GM23338 (cell line): Measurements from ENCODE around the gene SLC38A8. TPM values are rescaled to one million over a fixed set of nuclear protein-coding genes. Genes with fewer than 3 reads are reported as not detected.

Source experiments
- ATAC-seq: fragments of 200-7000 bp; cut with Tn5 transposase; 3 replicates; pipeline ENCODE4 v1.9.1; 2020
- DNase-seq: peaks from one replicate; pipeline ENCODE4 v3.0.0-alpha.2; 2015; ENCODE audit warnings: low spot score
- H2AFZ ChIP-seq: fragments of 200-600 bp; sonication (generic); 2 replicates; pipeline ENCODE4 v1.8.0; 2016; ENCODE audit warnings: antibody characterized with exemption, mild to moderate bottlenecking, moderate library complexity
- H3F3A ChIP-seq: fragments of 200-600 bp; sonication (generic); replicated peaks from 2 replicates; pipeline ENCODE4 v1.8.0; 2017; ENCODE audit warnings: antibody characterized with exemption, mixed run types, low read depth
- H3K27ac ChIP-seq: fragments of 200-600 bp; sonication (generic); 2 replicates; pipeline ENCODE4 v1.6.1; 2016; ENCODE audit warnings: low read depth
- H3K27me3 ChIP-seq: fragments of 200-600 bp; sonication (generic); 2 replicates; pipeline ENCODE4 v1.8.0; 2016; ENCODE audit warnings: mild to moderate bottlenecking, mixed run types, moderate library complexity; ENCODE audit not compliant: insufficient read depth
- H3K36me3 ChIP-seq: fragments of 200-600 bp; sonication (generic); 2 replicates; pipeline ENCODE4 v1.8.0; 2016; ENCODE audit warnings: mild to moderate bottlenecking; ENCODE audit not compliant: insufficient read depth
- H3K4me1 ChIP-seq: fragments of 200-600 bp; sonication (generic); 2 replicates; pipeline ENCODE4 v1.8.0; 2016; ENCODE audit warnings: mild to moderate bottlenecking, moderate library complexity; ENCODE audit not compliant: insufficient read depth
- H3K4me2 ChIP-seq: fragments of 200-600 bp; sonication (generic); 2 replicates; pipeline ENCODE4 v1.7.1; 2017; ENCODE audit warnings: mixed run types
- H3K4me3 ChIP-seq: fragments of 200-600 bp; sonication (generic); 2 replicates; pipeline ENCODE4 v1.6.1; 2016; ENCODE audit warnings: mixed run types
- H3K79me2 ChIP-seq: fragments of 200-600 bp; sonication (generic); replicated peaks from 2 replicates; pipeline ENCODE4 v1.8.0; 2017; ENCODE audit warnings: mild to moderate bottlenecking; ENCODE audit not compliant: insufficient read depth
- H3K9me2 ChIP-seq: fragments of 200-600 bp; sonication (generic); 2 replicates; pipeline ENCODE4 v1.8.0; 2017; ENCODE audit not compliant: insufficient read depth
- H4K20me1 ChIP-seq: fragments of 200-600 bp; sonication (generic); replicated peaks from 2 replicates; pipeline ENCODE4 v1.8.0; 2017; ENCODE audit warnings: mild to moderate bottlenecking; ENCODE audit not compliant: insufficient read depth
- H3K27ac Mint-ChIP-seq: 2 replicates; pipeline ENCODE4 v1.8.0; 2020; ENCODE audit warnings: inconsistent platforms, mild to moderate bottlenecking, moderate library complexity, mixed read lengths
- H3K27me3 Mint-ChIP-seq: 3 replicates; pipeline ENCODE4 v1.8.0; 2022; ENCODE audit warnings: low read depth, mild to moderate bottlenecking, moderate library complexity, mixed read lengths, inconsistent platforms; ENCODE audit not compliant: insufficient read depth, poor library complexity
- H3K36me3 Mint-ChIP-seq: 3 replicates; pipeline ENCODE4 v1.8.0; 2021; ENCODE audit warnings: low read depth, mild to moderate bottlenecking, inconsistent platforms, moderate library complexity, mixed read lengths
- H3K4me1 Mint-ChIP-seq: 3 replicates; pipeline ENCODE4 v1.8.0; 2020; ENCODE audit warnings: mild to moderate bottlenecking, inconsistent platforms, mixed read lengths
- H3K4me3 Mint-ChIP-seq: 3 replicates; pipeline ENCODE4 v1.8.0; 2021; ENCODE audit warnings: moderate library complexity, mild to moderate bottlenecking, inconsistent platforms, mixed read lengths
- H3K9me3 Mint-ChIP-seq: 3 replicates; pipeline ENCODE4 v1.8.0; 2020; ENCODE audit warnings: moderate library complexity, mild to moderate bottlenecking, inconsistent platforms, mixed read lengths
- CREB1 ChIP-seq: fragments of 250-450 bp; sonication (Bioruptor Pico); IDR thresholded peaks from 2 replicates; pipeline ENCODE4 v1.5.0; 2020; ENCODE audit warnings: low read depth, mild to moderate bottlenecking, moderate library complexity
- EZH2phosphoT487 ChIP-seq: fragments of 200-600 bp; sonication (generic); IDR thresholded peaks from one replicate; pipeline ENCODE4 v1.8.1; 2018; ENCODE audit warnings: antibody characterized with exemption; ENCODE audit not compliant: unreplicated experiment
- JUNB ChIP-seq: IDR thresholded peaks from one replicate; pipeline ENCODE4 v1.6.1; 2016; ENCODE audit warnings: antibody characterized with exemption; ENCODE audit not compliant: unreplicated experiment
- NANOG ChIP-seq: IDR thresholded peaks from 2 replicates; pipeline ENCODE4 v1.6.1; 2016; ENCODE audit warnings: antibody characterized with exemption, borderline replicate concordance
- POLR2AphosphoS5 ChIP-seq: IDR thresholded peaks from 2 replicates; pipeline ENCODE4 v1.6.1; 2016; ENCODE audit warnings: antibody characterized with exemption, low read depth
- STAT1 ChIP-seq: IDR thresholded peaks from one replicate; pipeline ENCODE4 v1.6.1; 2016; ENCODE audit warnings: antibody characterized with exemption; ENCODE audit not compliant: unreplicated experiment
- ZNF114 ChIP-seq: fragments of 250-450 bp; sonication (Bioruptor Pico); IDR thresholded peaks from 2 replicates; pipeline ENCODE4 v1.5.0; 2020; ENCODE audit warnings: mild to moderate bottlenecking, moderate library complexity
- ZNF331 ChIP-seq: fragments of 250-450 bp; sonication (Bioruptor Pico); IDR thresholded peaks from 2 replicates; pipeline ENCODE4 v1.5.0; 2020; ENCODE audit warnings: low read depth, mild to moderate bottlenecking, moderate library complexity
- polyA plus RNA-seq: library from polyadenylated mRNA; unstranded; fragments of >200 nt; fragmentation: Nextera tagmentation; extraction: Ambion mirVana; gene quantifications from 2 replicates; pipeline ENCODE4 v1.2.1, GENCODE V29; 2016
- total RNA-seq: library from RNA; depleted of rRNA; stranded (reverse); fragments of >200 nt; shearing (Covaris generic); gene quantifications from 2 replicates; pipeline ENCODE4 v1.2.3, GENCODE V29; 2014
- TF ChIP-seq, protein P1 (sequence below): fragments of 250-450 bp; sonication (Bioruptor Pico); IDR thresholded peaks from 2 replicates; pipeline ENCODE4 v1.5.0; 2020; ENCODE audit warnings: mild to moderate bottlenecking, moderate library complexity
- TF ChIP-seq, protein P2 (sequence below): IDR thresholded peaks from 2 replicates; pipeline ENCODE4 v1.6.1; 2016; ENCODE audit warnings: antibody characterized with exemption

Gene SLC38A8
- total and polyA plus RNA-seq, 2 experiments from 2014 or later, result not detected

DNA sequence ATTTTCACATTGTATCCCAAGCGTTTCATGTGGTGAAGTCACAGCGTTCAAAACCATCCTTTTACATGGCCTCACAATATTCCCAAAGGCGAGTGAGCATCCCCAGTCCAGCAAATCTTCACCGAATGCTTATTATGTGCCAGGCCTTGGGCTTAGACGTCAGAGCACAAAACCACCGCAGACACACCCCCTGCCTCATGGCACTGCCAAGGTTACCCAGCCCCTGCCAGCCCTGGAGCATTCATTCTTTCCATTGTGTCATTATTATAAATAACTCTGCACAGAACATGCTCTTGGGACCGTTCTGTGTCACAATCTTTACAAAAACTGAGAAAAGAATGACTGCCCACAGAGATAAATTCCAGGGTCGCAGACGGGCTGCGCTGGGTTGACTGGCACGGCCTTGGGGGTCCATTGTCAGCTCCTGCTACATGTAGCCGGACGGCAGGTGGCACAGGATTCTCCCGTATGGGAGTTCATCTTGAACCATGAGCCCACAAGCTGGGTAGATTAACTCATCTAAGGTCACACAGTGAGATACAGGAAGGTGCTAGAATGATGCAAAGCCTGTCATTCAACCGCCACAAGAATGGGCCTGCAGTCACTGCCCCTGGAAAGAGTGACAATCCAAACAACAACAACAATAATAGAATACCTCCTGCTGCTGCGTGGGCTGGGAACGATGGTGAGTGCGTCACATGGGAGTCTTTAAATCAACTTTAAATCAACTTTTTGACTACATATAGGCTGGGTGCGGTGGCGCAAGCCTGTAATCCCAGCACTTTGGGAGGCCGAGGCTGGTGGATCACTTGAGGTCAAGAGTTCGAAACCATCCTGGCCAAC, 79.1 kb downstream of the SLC38A8 start (continued):
- TF ChIP-seq, protein P1, sequence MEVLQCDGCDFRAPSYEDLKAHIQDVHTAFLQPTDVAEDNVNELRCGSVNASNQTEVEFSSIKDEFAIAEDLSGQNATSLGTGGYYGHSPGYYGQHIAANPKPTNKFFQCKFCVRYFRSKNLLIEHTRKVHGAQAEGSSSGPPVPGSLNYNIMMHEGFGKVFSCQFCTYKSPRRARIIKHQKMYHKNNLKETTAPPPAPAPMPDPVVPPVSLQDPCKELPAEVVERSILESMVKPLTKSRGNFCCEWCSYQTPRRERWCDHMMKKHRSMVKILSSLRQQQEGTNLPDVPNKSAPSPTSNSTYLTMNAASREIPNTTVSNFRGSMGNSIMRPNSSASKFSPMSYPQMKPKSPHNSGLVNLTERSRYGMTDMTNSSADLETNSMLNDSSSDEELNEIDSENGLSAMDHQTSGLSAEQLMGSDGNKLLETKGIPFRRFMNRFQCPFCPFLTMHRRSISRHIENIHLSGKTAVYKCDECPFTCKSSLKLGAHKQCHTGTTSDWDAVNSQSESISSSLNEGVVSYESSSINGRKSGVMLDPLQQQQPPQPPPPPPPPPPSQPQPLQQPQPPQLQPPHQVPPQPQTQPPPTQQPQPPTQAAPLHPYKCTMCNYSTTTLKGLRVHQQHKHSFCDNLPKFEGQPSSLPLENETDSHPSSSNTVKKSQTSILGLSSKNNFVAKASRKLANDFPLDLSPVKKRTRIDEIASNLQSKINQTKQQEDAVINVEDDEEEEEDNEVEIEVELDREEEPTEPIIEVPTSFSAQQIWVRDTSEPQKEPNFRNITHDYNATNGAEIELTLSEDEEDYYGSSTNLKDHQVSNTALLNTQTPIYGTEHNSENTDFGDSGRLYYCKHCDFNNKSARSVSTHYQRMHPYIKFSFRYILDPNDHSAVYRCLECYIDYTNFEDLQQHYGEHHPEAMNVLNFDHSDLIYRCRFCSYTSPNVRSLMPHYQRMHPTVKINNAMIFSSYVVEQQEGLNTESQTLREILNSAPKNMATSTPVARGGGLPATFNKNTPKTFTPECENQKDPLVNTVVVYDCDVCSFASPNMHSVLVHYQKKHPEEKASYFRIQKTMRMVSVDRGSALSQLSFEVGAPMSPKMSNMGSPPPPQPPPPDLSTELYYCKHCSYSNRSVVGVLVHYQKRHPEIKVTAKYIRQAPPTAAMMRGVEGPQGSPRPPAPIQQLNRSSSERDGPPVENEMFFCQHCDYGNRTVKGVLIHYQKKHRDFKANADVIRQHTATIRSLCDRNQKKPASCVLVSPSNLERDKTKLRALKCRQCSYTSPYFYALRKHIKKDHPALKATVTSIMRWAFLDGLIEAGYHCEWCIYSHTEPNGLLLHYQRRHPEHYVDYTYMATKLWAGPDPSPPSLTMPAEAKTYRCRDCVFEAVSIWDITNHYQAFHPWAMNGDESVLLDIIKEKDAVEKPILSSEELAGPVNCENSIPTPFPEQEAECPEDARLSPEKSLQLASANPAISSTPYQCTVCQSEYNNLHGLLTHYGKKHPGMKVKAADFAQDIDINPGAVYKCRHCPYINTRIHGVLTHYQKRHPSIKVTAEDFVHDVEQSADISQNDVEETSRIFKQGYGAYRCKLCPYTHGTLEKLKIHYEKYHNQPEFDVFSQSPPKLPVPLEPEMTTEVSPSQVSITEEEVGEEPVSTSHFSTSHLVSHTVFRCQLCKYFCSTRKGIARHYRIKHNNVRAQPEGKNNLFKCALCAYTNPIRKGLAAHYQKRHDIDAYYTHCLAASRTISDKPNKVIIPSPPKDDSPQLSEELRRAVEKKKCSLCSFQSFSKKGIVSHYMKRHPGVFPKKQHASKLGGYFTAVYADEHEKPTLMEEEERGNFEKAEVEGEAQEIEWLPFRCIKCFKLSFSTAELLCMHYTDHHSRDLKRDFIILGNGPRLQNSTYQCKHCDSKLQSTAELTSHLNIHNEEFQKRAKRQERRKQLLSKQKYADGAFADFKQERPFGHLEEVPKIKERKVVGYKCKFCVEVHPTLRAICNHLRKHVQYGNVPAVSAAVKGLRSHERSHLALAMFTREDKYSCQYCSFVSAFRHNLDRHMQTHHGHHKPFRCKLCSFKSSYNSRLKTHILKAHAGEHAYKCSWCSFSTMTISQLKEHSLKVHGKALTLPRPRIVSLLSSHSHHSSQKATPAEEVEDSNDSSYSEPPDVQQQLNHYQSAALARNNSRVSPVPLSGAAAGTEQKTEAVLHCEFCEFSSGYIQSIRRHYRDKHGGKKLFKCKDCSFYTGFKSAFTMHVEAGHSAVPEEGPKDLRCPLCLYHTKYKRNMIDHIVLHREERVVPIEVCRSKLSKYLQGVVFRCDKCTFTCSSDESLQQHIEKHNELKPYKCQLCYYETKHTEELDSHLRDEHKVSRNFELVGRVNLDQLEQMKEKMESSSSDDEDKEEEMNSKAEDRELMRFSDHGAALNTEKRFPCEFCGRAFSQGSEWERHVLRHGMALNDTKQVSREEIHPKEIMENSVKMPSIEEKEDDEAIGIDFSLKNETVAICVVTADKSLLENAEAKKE (CRISPR knock-in tag), result no peak
- TF ChIP-seq STAT1 (no peak), CREB1 (CRISPR knock-in tag) (no peak), ZNF331 (CRISPR knock-in tag) (no peak)
- TF ChIP-seq, protein P2, sequence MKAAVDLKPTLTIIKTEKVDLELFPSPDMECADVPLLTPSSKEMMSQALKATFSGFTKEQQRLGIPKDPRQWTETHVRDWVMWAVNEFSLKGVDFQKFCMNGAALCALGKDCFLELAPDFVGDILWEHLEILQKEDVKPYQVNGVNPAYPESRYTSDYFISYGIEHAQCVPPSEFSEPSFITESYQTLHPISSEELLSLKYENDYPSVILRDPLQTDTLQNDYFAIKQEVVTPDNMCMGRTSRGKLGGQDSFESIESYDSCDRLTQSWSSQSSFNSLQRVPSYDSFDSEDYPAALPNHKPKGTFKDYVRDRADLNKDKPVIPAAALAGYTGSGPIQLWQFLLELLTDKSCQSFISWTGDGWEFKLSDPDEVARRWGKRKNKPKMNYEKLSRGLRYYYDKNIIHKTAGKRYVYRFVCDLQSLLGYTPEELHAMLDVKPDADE, result no peak

DNA sequence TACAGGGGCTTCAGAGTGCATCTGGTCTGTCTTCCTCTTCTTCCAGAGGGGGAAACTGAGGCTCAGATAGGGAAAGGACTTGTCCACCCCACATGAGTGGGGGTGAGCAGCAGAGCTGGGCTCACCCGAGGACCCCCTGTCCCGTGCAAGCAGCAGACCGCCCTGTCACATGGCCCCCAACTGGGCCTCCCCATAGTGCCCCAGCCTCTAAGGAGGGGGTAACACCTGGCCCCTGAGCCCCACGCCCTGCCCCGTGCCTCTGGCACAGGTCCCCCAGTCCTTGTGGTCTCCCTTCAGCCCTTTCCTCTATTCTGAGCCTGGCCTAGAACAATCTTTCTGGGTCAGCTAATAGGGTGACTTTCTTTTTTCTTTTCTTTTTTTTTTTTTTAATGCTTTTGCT, 81.0 kb downstream of the SLC38A8 start:
- Mint-ChIP-seq H3K27ac (no peak overlapping the region), H3K9me3 (peaks cover 2% of the 10 kb centered on the region; the same call in 2 of the 3 replicates), H3K4me1 (peaks cover 1% of the 10 kb centered on the region; the same call in 2 of the 3 replicates), H3K36me3 (no peaks in the 10 kb centered on the region), H3K27me3 (peaks cover 4% of the 10 kb centered on the region), H3K4me3 (no peak overlapping the region)
- no peaks in the 10 kb centered on the region for H3K36me3 ChIP-seq
- no peaks in the 10 kb centered on the region for H3K27me3 ChIP-seq
- no peaks in the 10 kb centered on the region for H3F3A ChIP-seq
- no peaks in the 10 kb centered on the region for H3K79me2 ChIP-seq
- DNase-seq (no peak), ATAC-seq (no peak)
- H3K4me2 ChIP-seq, result no peak overlapping the region
- H4K20me1 ChIP-seq, result no peaks in the 10 kb centered on the region
- H2AFZ ChIP-seq, result no peak overlapping the region
- no peak overlapping the region for H3K27ac ChIP-seq
- no peaks in the 10 kb centered on the region for H3K4me1 ChIP-seq
- no peak overlapping the region for H3K4me3 ChIP-seq
- H3K9me2 ChIP-seq, result no peaks in the 10 kb centered on the region
- TF ChIP-seq POLR2AphosphoS5, result no peak
- no peak for TF ChIP-seq NANOG
- no peak for TF ChIP-seq ZNF331 (CRISPR knock-in tag)
- TF ChIP-seq, protein P2, result no peak
- TF ChIP-seq STAT1, result no peak
- TF ChIP-seq JUNB, result no peak
- TF ChIP-seq ZNF114 (CRISPR knock-in tag), result no peak
- TF ChIP-seq EZH2phosphoT487, result no peak
- TF ChIP-seq CREB1 (CRISPR knock-in tag), result no peak
